HEK293T (cell line): ENCODE measurements around the gene CYP3A5.

Experiments
- CTCF ChIA-PET: fragments of 350-600 bp; formaldehyde crosslinking; extraction: SDS; loops from one replicate; lab custom pipeline; 2021; ENCODE audit warnings: antibody characterized with exemption, inconsistent platforms; lab: Yijun Ruan, JAX
- POLR2A ChIA-PET: fragments of 350-600 bp; formaldehyde crosslinking; extraction: SDS; loops from one replicate; lab custom pipeline; 2020; ENCODE audit warnings: antibody characterized with exemption, inconsistent platforms; lab: Yijun Ruan, JAX
- DNase-seq: peaks from one replicate; pipeline ENCODE4 v3.0.0; 2012; ENCODE audit warnings: mixed read lengths; ENCODE audit errors: extremely low spot score
- ARNT ChIP-seq: fragments of 450-650 bp; IDR thresholded peaks from 2 replicates; pipeline ENCODE4 v1.6.1; 2017; ENCODE audit warnings: mild to moderate bottlenecking
- BHLHE40 ChIP-seq: fragments of 450-650 bp; IDR thresholded peaks from 2 replicates; pipeline ENCODE4 v1.6.1; 2016; ENCODE audit warnings: mild to moderate bottlenecking, moderate library complexity, borderline replicate concordance
- CTBP1 ChIP-seq: fragments of 450-650 bp; IDR thresholded peaks from 2 replicates; pipeline ENCODE4 v1.6.1; 2016; ENCODE audit warnings: borderline replicate concordance
- ELF4 ChIP-seq: fragments of 450-650 bp; IDR thresholded peaks from 2 replicates; pipeline ENCODE4 v1.6.1; 2017; ENCODE audit warnings: antibody characterized with exemption
- FOXA1 ChIP-seq: fragments of 450-650 bp; IDR thresholded peaks from 2 replicates; pipeline ENCODE4 v1.6.1; 2016; ENCODE audit warnings: mild to moderate bottlenecking
- FOXK2 ChIP-seq: fragments of 450-650 bp; IDR thresholded peaks from 2 replicates; pipeline ENCODE4 v1.6.1; 2016; ENCODE audit warnings: mild to moderate bottlenecking
- FOXM1 ChIP-seq: fragments of 450-650 bp; IDR thresholded peaks from 2 replicates; pipeline ENCODE4 v1.6.1; 2017; ENCODE audit warnings: mild to moderate bottlenecking, borderline replicate concordance
- HDGF ChIP-seq: fragments of 450-650 bp; IDR thresholded peaks from 2 replicates; pipeline ENCODE4 v1.6.1; 2017; ENCODE audit warnings: antibody characterized with exemption, borderline replicate concordance
- L3MBTL2 ChIP-seq: fragments of 450-650 bp; conservative IDR thresholded peaks from 2 replicates; pipeline ENCODE4 v1.6.1; 2016; ENCODE audit warnings: mild to moderate bottlenecking
- LEF1 ChIP-seq: fragments of 450-650 bp; IDR thresholded peaks from 2 replicates; pipeline ENCODE4 v1.6.1; 2017; ENCODE audit warnings: mild to moderate bottlenecking, borderline replicate concordance
- NFRKB ChIP-seq: fragments of 450-650 bp; IDR thresholded peaks from 2 replicates; pipeline ENCODE4 v1.6.1; 2016; ENCODE audit warnings: mild to moderate bottlenecking, moderate library complexity
- PKNOX1 ChIP-seq: fragments of 450-650 bp; IDR thresholded peaks from 2 replicates; pipeline ENCODE4 v1.6.1; 2016
- SP1 ChIP-seq: fragments of 450-650 bp; IDR thresholded peaks from 2 replicates; pipeline ENCODE4 v1.6.1; 2017
- SUZ12 ChIP-seq: fragments of 450-650 bp; IDR thresholded peaks from 2 replicates; pipeline ENCODE4 v1.6.1; 2016; ENCODE audit warnings: mild to moderate bottlenecking
- TARDBP ChIP-seq: fragments of 450-650 bp; IDR thresholded peaks from 2 replicates; pipeline ENCODE4 v1.6.1; 2016
- ZNF384 ChIP-seq: fragments of 450-650 bp; IDR thresholded peaks from 2 replicates; pipeline ENCODE4 v1.6.1; 2016

The CYP3A5 gene

GRCh38 chr7:99677013-99677647 lies 2.7 kb downstream of the CYP3A5 start:
- ChIA-PET CTCF (no interaction called here), POLR2A (no interaction called here)
- TF ChIP-seq SP1: no peak
- TF ChIP-seq TARDBP: no peak
- TF ChIP-seq ELF4: no peak
- no peak for TF ChIP-seq BHLHE40
- no peak for TF ChIP-seq ARNT
- no peak for TF ChIP-seq L3MBTL2
- no peak for TF ChIP-seq HDGF
- no peak for DNase-seq

- TF ChIP-seq BHLHE40 (no peak), SUZ12 (no peak)
- DNase-seq: no peak
- ChIA-PET POLR2A (no interaction called here), CTCF (no interaction called here)
Measured at GRCh38 chr7:99674995-99675742, 4.6 kb downstream of the CYP3A5 start.

GRCh38 chr7:99672573-99672972 lies 7.2 kb downstream of the CYP3A5 start:
- CTCF ChIA-PET: no interaction called here
- POLR2A ChIA-PET: no interaction called here
- no peak for DNase-seq
- TF ChIP-seq FOXM1 (no peak), ARNT (no peak), HDGF (no peak), FOXK2 (no peak), ELF4 (no peak), FOXA1 (no peak), PKNOX1 (no peak), L3MBTL2 (no peak), TARDBP (no peak), SUZ12 (no peak), ZNF384 (no peak), BHLHE40 (no peak), LEF1 (no peak)

GRCh38 chr7:99669782-99670181 lies 10.0 kb downstream of the CYP3A5 start:
- POLR2A ChIA-PET: interaction anchor here (0.7 kb wide), 1 partner anchor 165 kb away, joined by 3 read pairs; the partner anchor contains the start of gene ZKSCAN5
- CTCF ChIA-PET: no interaction called here
- no peak for DNase-seq
- TF ChIP-seq ARNT: no peak
- TF ChIP-seq SUZ12: no peak
- TF ChIP-seq CTBP1: no peak
- no peak for TF ChIP-seq TARDBP
- no peak for TF ChIP-seq LEF1
- no peak for TF ChIP-seq L3MBTL2
- TF ChIP-seq NFRKB: no peak
- no peak for TF ChIP-seq FOXK2
- TF ChIP-seq ELF4: no peak
- TF ChIP-seq BHLHE40: no peak
- no peak for TF ChIP-seq PKNOX1
- no peak for TF ChIP-seq FOXM1
- TF ChIP-seq FOXA1: no peak

- TF ChIP-seq FOXM1 (no peak), ZNF384 (no peak), PKNOX1 (no peak), ARNT (no peak), LEF1 (no peak), SUZ12 (no peak), L3MBTL2 (no peak), TARDBP (no peak), NFRKB (no peak), FOXK2 (no peak)
- POLR2A ChIA-PET: no interaction called here
Measured at GRCh38 chr7:99668541-99668940, 11.3 kb downstream of the CYP3A5 start.

GRCh38 chr7:99667179-99667578 lies 12.6 kb downstream of the CYP3A5 start:
- TF ChIP-seq ZNF384 (no peak), CTBP1 (no peak), ARNT (no peak), BHLHE40 (no peak)
- CTCF ChIA-PET: no interaction called here
- DNase-seq: no peak
- POLR2A ChIA-PET: no interaction called here

More at GRCh38 chr7:99668541-99668940, 11.3 kb downstream of the CYP3A5 start:
- CTCF ChIA-PET: no interaction called here
- DNase-seq: no peak

- ChIA-PET CTCF (no interaction called here), POLR2A (no interaction called here)
- TF ChIP-seq FOXA1 (no peak), FOXM1 (no peak), ARNT (no peak), CTBP1 (no peak), PKNOX1 (no peak)
- DNase-seq: no peak
Measured at GRCh38 chr7:99666013-99666395, 13.8 kb downstream of the CYP3A5 start.
